ENCODE data around the gene DISC1.

DISC1 gene

DNA sequence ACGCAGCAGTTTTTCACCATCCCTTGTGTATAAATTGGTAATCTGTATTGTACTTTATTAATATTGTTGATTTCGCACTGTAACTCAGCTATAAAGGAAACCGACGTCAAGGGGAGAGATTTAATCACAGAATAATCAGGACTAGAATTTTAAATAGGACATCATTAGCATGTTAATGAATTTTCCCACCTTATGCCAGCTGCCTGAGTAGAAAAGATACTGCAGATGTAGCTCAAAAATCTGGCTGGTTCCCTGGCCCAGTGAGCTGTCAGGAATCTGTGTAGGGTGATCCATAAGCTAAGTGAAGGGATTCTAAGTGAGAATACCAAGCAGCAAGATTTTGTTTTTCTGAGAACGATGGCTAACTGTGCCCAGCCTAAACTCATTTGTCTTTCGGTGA lies 195.5 kb downstream of the DISC1 start:
- no peak for DNase-seq (ENCODE audit: low read depth)

DNA sequence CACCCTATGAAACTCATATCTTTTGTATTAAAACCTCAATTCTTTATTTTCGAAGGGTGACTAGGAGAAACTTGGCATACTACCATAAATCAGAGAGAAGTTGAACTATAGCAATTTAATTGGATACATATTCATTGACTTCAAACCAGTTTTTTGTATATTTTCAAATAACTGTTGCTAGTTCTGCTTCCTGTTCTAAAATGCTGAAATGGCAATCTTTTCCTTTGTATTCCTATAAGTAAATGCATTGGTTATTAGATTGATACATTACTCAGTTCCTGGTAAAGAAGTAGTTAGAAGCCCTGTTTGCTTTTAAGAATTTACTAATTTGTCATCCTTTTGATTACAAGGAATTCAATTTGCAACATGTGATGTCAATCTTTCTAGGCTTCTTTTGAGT lies 200.0 kb downstream of the DISC1 start:
- DNase-seq (ENCODE audit: low read depth): no peak

DNA sequence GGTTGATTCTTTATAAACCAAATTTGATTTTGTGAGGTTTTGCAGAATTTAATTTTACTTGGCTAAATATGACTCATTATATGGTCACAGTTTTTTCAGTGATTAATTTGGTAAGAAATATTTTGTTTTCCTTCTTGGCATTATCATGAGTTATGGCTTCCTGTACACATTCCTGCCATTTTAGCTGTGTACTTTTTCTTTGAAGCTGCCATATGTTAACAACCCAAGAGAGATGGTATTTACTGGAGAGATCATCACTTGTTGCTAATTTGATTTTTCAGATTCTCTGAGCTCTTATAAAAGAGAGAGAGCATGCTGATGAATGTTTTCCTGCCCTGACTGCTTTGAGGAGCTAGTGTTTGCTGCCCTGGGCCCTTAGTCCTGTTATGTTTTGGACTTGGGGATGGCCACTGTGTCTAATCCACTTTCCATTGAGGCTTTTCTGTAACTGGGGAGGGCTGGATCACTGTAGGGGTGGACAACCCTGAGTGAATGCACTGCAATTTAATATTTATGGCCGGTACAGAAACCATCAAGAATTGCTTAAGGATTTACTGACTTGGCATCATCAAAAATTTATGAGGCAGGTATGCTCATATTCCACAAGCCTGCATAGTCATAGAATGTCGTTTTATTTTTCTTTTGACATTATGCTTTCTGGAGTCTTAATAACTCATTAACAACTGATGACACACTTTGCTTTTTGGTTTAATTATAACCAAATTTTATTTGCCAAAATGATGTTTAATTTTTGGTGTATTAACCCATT lies 200.9 kb downstream of the DISC1 start:
- DNase-seq (ENCODE audit: low read depth): peak; percentile 56

DNA sequence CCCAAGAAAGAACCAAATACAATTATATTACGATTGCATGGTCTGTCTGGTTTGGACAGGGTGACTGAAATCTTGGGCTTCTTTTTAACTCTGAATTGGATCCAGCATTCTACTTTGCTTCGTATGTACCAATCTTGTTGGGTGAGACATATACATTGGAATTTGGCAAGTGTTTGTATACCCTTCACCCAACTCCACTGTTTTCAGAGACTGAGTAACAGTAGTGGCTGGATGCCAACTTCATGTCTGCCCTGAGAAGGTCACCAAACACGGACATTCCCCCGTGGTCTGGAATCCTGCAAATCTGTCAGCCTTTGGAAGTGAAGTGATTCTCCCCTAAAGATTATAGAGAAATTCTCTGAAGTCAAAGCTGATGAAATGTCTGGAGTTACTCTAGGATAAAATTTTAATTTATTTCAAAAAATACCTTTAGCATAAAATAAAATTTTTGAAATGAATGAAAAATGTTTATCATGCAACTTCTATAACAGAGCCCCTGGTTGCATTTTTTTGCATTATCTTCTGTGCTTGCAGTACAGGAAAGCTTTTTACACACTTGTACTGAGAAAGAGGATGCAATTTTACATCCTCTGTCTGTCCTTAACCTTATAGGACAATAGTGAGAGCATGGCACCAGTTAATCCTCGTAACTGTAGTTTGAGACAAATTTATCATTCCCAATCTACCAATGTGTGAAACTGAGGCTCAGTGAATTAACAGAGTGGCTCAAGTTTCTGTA lies 201.8 kb downstream of the DISC1 start:
- DNase-seq (ENCODE audit: low read depth): peak; percentile 88

DNA sequence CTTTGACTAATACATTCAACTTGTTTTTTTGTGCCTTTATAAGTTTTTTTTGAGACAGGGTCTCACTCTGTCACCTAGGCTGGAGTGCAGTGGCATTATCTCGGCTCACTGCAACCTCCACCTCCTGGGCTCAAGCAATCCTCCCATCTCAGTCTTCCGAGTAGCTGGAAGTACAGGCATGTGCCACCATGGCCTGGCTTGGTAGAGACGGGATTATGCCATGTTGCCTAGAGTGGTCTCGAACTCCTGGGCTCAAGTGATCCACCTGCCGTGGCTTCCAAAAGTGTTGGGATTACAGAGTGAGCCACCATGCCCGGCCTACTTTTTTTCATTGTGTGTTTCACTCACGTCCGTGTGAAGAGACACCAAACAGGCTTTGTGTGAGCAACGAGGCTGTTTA lies 202.7 kb downstream of the DISC1 start:
- DNase-seq (ENCODE audit: low read depth): no peak

DNA sequence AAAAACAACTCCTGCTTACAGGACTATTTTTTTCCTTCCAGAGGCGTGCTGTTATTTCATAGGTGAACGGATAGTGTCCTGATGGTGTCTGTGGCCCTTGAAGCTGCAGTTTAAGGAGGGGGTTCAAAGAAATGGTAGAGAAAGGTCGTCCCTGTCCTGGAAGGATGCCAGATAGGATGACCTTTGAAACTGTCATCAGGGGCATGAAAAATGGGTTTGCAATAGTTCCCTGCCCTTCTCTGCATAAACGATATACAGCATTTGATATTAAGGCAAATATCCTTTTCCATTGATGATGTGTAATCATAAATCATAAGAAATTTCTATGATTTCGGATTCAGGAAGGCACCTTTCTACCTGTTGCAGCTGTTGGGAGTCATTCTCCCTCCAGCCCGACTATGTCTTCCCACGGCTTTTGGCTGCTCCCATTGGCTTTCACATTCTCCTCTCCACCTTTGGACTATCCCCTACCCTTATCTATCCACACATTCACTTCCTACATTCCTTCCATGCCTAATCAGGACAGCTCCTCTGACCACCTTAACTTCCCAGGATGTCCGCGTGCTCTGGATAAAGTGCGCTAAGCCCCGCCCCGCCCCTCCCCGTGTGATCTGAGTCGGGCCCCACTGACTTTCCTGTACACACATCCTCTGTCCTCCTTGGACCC lies 209.8 kb downstream of the DISC1 start:
- DNase-seq (ENCODE audit: low read depth): no peak

DNA sequence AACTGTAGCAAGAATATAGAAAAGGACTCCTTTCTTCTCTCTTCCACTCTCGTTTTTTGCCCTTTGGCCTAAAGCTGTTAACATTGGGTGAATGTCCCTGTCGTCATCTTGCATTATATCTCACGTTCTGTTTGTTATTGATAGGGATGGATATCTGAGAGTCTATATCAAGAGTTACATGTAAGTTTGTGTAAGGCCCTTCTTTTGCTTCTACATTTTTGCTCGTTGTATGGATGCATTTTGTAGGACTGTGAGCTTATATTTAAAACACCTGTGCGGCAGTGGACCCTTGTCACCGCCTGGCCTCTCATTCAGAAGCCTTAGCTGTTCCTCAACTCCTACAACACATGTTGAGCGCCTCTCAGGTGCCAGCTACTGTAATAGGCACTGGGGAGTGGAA lies 211.9 kb downstream of the DISC1 start:
- DNase-seq (ENCODE audit: low read depth): no peak

DNA sequence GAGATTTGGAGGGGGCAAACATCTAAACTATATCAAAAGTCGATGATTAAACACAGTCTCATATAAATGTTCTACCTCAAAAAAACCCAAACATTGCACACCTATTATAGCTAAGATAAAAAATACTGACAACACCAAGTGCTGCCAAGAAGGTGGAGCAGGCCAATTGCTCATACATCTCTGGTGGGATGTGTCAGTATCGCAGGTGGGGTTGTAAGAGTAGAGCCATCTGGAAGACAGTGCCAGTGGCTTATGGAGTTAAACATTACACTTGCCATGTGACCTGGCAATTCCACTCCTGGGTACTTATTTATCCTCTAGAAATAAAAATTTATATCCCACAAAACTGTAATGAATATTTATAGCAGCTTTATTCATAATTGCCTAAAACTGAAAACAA lies 213.4 kb downstream of the DISC1 start:
- no peak for DNase-seq (ENCODE audit: low read depth)

DNA sequence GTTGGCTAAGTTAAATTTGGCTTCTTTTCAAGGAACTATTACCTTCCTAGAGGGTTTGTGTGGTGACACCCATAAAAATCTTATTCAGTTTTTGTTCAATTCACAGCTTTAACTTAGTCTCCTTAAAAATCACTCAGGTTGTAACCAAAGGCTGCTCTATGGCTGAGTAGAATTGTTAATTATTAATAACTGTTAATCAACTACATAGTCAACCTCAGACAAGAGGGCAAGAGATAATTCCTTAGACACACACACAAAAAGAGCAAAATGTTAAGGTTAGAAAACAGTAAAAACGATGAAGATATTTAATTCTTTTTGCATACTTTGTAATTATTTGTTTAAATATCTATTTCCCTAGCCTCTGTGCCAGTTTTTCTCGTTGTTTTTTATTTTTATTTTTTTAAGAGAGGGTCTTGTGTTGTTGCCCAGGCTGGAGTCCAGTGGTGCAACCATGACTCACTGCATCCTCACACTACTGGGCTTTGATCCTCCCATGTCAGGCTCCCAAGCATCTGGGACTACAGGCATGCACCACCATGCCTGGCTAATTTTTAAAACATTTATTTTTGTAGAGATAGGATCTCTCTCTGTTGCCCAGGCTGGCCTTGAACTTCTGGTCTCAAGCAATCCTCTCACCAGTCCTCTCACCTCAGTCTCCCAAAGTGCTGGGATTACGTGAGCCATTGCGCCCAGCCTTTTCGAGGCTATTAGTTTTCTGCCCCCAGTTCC lies 215.2 kb downstream of the DISC1 start:
- no peak for DNase-seq (ENCODE audit: low read depth)

DNA sequence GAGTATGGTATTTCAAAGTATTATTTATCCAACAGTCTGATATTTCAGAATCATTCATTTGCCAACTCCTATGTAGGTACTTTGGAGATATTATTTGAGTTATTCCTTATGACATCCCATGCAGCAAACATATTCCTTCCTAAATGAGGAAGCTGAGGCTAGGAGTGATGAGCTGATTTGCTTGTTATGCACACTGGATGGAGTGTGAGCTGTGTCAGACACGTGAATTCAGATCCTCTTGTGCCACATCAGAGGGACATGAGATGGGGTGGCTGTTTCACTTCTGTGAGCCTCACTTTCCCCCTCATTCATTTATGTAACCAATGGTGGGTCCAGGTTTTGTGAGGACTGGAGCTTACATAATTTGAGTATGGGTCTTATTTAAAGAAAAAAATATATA lies 215.9 kb downstream of the DISC1 start:
- DNase-seq (ENCODE audit: low read depth): no peak

DNA sequence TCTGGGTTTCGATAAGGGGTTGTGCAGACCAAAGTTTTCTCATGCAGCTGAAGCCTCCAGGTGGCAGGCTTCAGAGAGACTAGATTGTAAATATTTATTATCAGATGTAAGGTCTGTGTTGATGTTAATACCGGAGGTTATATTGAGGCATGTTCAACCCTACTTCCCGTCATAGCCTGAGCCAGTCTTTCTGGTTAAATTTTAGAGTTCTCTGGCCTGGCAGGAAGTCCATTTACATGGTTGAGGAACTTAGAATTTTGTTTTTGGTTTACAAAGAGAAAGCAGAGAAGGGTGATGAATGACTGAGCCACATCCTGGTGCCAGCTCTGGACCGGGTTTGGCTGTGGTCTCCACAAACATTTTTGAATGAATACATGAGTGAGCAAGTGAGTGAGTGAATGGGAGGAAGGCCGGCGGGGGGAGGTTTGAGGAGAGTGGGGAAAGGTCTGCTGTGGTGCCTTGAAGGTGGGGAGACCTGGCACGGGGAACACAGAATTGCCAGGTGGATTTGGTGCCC lies 218.5 kb downstream of the DISC1 start:
- DNase-seq (ENCODE audit: low read depth): no peak

DNA sequence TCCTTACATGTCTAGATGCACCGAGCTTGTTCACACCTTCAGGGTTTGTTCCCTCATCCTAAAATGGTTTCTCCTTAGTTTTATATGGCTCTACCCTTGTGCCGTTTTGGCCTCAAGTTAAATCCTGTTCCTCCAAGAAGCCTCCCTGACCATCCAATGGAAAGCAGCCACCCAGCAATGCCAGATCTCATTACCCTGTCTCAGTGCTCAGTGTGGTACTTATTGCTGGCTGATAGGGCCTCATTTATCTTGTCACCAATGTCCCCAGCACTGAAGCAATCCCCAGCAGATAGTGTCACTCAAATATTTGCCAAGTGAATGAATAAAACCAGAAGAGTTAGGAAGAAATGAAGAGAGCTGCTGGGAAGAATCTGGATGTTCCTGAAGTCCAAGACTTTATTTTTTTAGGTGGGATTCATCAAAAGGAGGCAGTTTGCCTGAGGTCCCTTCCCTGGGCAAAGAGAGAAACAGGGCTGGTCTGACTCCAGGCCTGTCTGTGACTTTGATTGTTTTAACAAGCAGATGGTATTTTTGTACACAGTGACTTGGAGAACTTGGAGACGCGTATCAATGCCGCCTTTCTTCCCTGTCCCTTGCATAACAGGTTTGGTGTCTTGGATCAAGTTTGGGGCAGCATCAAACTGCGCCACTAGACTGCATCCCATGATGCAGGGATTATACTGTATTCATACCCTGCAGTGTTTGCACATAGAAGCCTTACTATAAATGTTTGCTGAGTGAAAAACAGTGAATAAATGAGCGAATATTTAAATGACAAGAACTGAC lies 221.2 kb downstream of the DISC1 start:
- DNase-seq (ENCODE audit: low read depth): no peak

DNA sequence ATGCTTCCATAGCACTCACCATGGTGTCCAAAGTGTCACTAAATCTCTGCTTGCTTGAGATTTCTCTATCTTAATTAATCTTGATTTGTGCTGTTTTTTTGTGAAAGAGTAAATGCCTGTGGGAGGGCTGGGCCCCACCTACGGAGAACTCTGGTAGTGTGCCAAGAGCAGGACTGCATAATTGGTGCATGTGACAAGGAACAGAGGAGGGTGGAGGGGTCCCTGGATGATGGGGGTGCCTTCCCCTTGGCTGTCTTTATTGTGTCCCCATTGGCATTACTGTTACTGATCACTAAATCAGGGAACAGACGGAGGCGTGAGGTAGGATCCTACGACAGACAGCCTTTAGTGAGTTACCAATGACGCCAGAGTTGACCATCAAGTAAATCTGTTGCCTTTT lies 223.4 kb downstream of the DISC1 start:
- no peak for DNase-seq (ENCODE audit: low read depth)

DNA sequence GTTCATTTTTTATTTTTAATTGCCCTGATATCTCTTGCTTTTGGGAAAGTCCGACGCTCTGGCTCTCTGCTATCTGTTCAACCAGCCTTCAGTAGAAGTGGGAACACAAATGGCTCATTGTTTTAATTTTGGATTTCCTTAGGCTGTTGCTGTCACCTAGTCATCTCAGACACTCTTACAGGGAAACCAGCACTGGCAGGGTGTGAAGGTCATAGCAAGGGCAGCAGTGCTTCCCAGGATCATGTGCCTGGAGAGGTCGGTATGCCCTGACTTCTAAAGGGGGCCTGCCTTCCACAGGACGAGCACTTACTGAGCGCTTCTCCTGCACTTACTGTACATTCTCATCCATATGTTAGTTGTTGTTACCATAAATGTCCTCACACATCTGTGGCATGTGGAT lies 224.2 kb downstream of the DISC1 start:
- no peak for DNase-seq (ENCODE audit: low read depth)

DNA sequence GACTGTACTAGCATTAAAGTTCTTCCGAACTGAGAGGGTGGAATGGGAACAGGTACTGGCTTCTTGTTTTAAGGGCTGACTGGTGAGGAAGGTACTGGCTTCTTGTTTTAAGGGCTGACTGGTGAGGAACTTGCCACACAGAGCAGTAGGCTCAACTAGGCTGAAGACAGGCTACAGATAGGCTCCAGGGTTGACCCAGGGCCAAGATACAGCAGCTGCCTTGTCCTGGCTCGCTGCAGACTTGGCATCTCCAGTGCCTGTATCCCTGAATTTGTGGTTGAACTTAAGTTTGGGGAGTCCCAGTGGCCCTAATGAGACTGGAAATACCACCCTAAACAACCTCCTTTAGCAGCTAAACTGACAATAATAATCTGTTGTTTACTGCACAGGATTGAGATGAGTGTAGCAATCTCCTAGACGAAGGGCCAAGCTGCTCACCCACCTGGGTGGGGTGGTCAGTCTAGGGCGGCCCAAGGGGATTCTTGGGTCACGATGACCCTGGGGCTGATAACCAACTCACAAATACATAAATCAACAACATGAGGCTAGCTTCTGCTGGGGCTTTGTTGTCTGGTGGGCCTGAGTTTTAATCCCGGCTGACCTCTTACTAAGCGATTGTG lies 227.1 kb downstream of the DISC1 start:
- no peak for DNase-seq (ENCODE audit: low read depth)

DNA sequence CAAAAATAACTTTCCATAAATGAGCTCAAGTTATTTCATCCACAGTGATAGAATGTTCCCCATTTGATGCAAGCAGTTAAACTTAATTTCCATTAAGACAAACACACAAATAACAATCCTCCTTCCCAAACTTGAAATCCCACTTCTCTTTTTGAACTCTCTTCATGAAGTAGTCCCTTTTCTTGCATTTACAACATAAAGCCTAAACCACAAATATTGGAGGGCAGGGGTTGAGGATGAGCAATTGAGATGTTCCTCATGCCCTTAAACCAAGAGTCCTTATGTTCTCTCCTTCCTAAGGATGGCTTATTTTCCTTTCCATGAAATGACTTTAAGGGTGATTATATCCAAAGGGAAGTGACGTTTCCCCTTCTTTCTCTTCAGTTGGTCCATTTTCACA lies 228.8 kb downstream of the DISC1 start:
- no peak for DNase-seq (ENCODE audit: low read depth)

DNA sequence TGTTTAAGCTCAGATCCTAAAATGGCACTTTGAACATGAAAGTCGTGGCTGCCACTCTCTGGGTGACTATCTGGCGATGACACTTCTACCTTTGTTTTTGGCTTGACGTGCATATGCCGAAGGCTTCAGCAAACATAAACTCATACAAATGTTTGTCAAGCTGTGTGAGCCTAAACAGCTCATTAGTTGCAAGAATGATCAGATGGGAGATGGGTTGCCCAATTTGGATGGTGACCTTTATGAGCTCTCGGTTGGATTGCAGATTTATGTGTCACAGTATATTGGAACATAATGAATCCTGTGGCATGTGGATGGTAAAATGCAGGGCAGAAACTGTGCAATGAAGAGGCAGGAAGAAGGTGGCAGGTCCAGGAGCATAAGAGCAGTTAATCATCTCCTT lies 229.3 kb downstream of the DISC1 start:
- DNase-seq (ENCODE audit: low read depth): no peak

DNA sequence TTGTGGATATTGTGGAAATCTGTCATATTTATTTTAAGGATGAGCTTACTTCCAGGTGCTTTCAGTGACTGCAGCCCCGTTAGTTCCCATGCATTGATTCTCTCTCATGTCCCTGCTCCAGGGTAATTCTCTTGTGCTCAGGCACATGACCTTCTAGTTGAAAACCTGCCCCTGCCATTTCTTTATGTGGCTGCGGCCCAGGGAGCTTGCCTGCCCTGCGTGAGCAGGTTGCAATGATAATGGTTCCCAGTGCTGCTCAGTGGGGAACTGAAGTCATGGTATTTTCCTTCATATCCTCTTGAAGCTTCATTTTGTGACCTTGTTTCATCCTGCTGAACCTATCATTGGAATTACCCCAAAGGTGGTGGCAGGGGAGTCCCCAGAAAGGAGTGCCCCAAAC lies 229.8 kb downstream of the DISC1 start:
- DNase-seq (ENCODE audit: low read depth): no peak

DNA sequence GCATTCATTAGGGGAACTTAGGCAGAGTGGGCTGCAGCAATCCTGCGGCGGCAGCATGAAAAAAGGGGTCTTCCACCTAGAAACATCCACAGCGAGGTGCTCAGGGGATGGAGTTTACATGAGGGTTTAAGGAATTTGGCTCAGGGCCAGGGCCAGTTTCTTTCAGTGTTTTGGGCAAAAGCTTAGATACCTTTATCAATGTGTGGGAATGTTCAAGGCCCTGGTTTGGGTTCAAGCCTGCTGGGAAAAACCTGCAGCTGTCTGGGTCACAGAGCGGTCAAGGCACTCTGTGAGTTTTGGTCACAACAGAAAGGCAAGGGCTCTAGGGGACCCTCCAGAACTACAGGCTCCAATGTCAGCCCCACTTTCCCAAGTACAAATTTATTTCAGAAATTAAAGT lies 230.3 kb downstream of the DISC1 start:
- no peak for DNase-seq (ENCODE audit: low read depth)

DNA sequence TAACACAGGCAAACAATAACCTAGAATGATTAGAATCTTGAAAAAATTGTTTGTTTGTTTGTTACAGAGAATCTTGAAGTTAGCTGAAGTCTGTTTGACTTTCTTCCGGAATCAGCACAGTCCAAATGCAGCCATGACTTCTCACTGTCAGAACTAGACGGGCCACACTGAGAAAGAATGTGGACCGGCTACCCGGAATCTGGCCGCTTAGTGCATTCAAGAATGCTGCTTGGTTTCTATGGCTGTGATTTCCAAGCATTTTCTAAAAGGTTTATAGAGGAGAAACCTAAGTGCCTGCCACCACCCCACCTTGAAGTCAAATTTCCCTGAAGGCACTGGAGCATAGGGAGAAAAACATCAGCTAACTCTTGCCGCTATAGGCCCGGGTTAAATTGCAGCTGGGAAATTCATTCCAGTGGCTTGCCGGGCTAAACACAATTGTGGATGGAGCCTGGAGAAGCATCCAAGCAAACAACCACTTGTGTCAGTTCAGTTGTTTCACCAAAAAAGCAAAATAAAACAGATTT lies 231.1 kb downstream of the DISC1 start:
- no peak for DNase-seq (ENCODE audit: low read depth)
